Endothelial cell of umbilical vein (primary cell): Measurements from ENCODE around the gene HOXD3. TPM values are rescaled to one million over a fixed set of nuclear protein-coding genes. Genes with fewer than 3 reads are reported as not detected.

Source experiments
- BruUV-seq: library from RNA; stranded (reverse); fragments of 400-500 nt; replicated peaks from 2 replicates; lab custom pipeline; 2021; lab: Mats Ljungman, UMichigan
- CTCF ChIA-PET: fragments of 300-600, 350-600 bp; sonication (Branson Sonifier 250); formaldehyde crosslinking; loops from one replicate; lab custom pipeline; 2021; ENCODE audit warnings: antibody characterized with exemption, inconsistent platforms; lab: Charles Lee
- POLR2A ChIA-PET: fragments of 300-600, 350-600 bp; sonication (Branson Sonifier 250); formaldehyde crosslinking; loops from one replicate; lab custom pipeline; 2021; ENCODE audit warnings: antibody characterized with exemption, inconsistent platforms; lab: Charles Lee
- DNase-seq: peaks from one replicate; pipeline ENCODE4 v3.0.0-alpha.2; 2011; ENCODE audit warnings: low read depth, low spot score
- FAIRE-seq: peaks from 2 replicates; lab custom pipeline; 2011; peaks lifted over from hg19 to GRCh38; lab: Jason Lieb, UNC
- H2AFZ ChIP-seq: 2 replicates; pipeline ENCODE4 v1.6.0; 2012; ENCODE audit warnings: low read depth, low read length, control low read depth, inconsistent platforms
- H3K27ac ChIP-seq: 2 replicates; pipeline ENCODE4 v1.5.1; 2011; ENCODE audit warnings: low read depth, mild to moderate bottlenecking, control low read depth, low read length, moderate library complexity; ENCODE audit not compliant: insufficient read depth
- H3K27me3 ChIP-seq, 2 experiments: 2 replicates each; pipeline versions ENCODE4 v1.6.0 to v1.6.1; 2011; ENCODE audit warnings: low read length in 2 of 2, mixed read lengths in 1 of 2; ENCODE audit not compliant: control insufficient read depth in 2 of 2, insufficient read depth in 2 of 2
- H3K36me3 ChIP-seq, 2 experiments: 2 replicates in 1 of 2; 3 replicates in 1 of 2; pipeline ENCODE4 v1.5.1; 2011; ENCODE audit warnings: low read length in 2 of 2, mild to moderate bottlenecking in 1 of 2, moderate library complexity in 1 of 2; ENCODE audit not compliant: control insufficient read depth in 2 of 2, insufficient read depth in 2 of 2; ENCODE audit errors: extremely low read depth in 1 of 2
- H3K4me1 ChIP-seq: 3 replicates; pipeline ENCODE4 v1.5.1; 2011; ENCODE audit warnings: mild to moderate bottlenecking, low read length; ENCODE audit not compliant: control insufficient read depth, insufficient read depth; ENCODE audit errors: extremely low read depth
- H3K4me2 ChIP-seq: 2 replicates; pipeline ENCODE4 v1.6.1; 2011; ENCODE audit warnings: low read length, control low read depth, mixed read lengths; ENCODE audit not compliant: insufficient read depth
- H3K4me3 ChIP-seq, 3 experiments: fragments of 200-600 bp in 1 of 3; sonication (generic), shearing (Covaris generic) in 1 of 3; replicated peaks in 1 of 3; 2 replicates each; pipeline ENCODE4 v1.5.1; 2011 to 2016; ENCODE audit warnings: control low read depth in 3 of 3, low read length in 3 of 3, mild to moderate bottlenecking in 2 of 3, inconsistent platforms in 1 of 3, low read depth in 1 of 3, moderate library complexity in 1 of 3; ENCODE audit not compliant: insufficient read depth in 1 of 3
- H3K79me2 ChIP-seq: 2 replicates; pipeline ENCODE4 v1.6.0; 2012; ENCODE audit warnings: low read length, inconsistent platforms; ENCODE audit not compliant: control insufficient read depth, insufficient read depth
- H3K9ac ChIP-seq: replicated peaks from 2 replicates; pipeline ENCODE3; 2011; ENCODE audit warnings: low read length, control low read depth; ENCODE audit not compliant: insufficient read depth; ENCODE audit errors: extremely low read depth
- H3K9me1 ChIP-seq: replicated peaks from 3 replicates; pipeline ENCODE4 v1.6.0; 2011; ENCODE audit warnings: mild to moderate bottlenecking, low read length; ENCODE audit not compliant: control insufficient read depth, insufficient read depth; ENCODE audit errors: extremely low read depth
- H3K9me3 ChIP-seq: replicated peaks from 2 replicates; pipeline ENCODE4 v1.5.1; 2012; ENCODE audit warnings: low read length, inconsistent platforms; ENCODE audit not compliant: control insufficient read depth, insufficient read depth
- H4K20me1 ChIP-seq: replicated peaks from 2 replicates; pipeline ENCODE3; 2011; ENCODE audit warnings: mild to moderate bottlenecking, low read length; ENCODE audit not compliant: control insufficient read depth, insufficient read depth; ENCODE audit errors: extremely low read depth
- CTCF ChIP-seq, 2 donors: IDR thresholded peaks; 1 replicate in 1 of 2; 2 replicates in 1 of 2; pipeline ENCODE4 v1.5.1; 2011; ENCODE audit warnings: low read length in 2 of 2, mild to moderate bottlenecking in 2 of 2, moderate library complexity in 2 of 2, control low read depth in 1 of 2, inconsistent platforms in 1 of 2, low read depth in 1 of 2; ENCODE audit not compliant: insufficient read depth in 1 of 2; ENCODE audit errors: extremely low read depth in 1 of 2
- EZH2 ChIP-seq: IDR thresholded peaks from 2 replicates; pipeline ENCODE4 v1.6.1; 2012; ENCODE audit warnings: borderline replicate concordance, low read depth, mild to moderate bottlenecking, moderate library complexity, low read length, inconsistent platforms; ENCODE audit not compliant: severe bottlenecking
- FOS ChIP-seq: IDR thresholded peaks from 2 replicates; pipeline ENCODE4 v1.6.1; 2011; ENCODE audit warnings: mild to moderate bottlenecking, low read length, moderate library complexity, borderline replicate concordance; ENCODE audit not compliant: insufficient read depth
- GATA2 ChIP-seq: IDR thresholded peaks from 2 replicates; pipeline ENCODE4 v1.7.0; 2011; ENCODE audit warnings: low read depth, mild to moderate bottlenecking, moderate library complexity, mixed read lengths, low read length; ENCODE audit not compliant: insufficient read length, insufficient read depth
- JUN ChIP-seq: IDR thresholded peaks from 2 replicates; pipeline ENCODE4 v1.6.1; 2011; ENCODE audit warnings: borderline replicate concordance, low read depth; ENCODE audit not compliant: insufficient read length, insufficient read depth
- MAX ChIP-seq: IDR thresholded peaks from 2 replicates; pipeline ENCODE4 v1.6.1; 2011; ENCODE audit not compliant: insufficient read depth, insufficient read length
- MYC ChIP-seq: IDR thresholded peaks from one replicate; pipeline ENCODE4 v1.6.1; 2011; ENCODE audit warnings: mild to moderate bottlenecking, low read depth, low read length
- POLR2A ChIP-seq: IDR thresholded peaks from 2 replicates; pipeline ENCODE4 v1.6.1; 2012; ENCODE audit warnings: low read depth, mild to moderate bottlenecking, control low read depth, low read length
- POLR2AphosphoS5 ChIP-seq: IDR thresholded peaks from 2 replicates; pipeline ENCODE4 v1.6.1; 2012; ENCODE audit warnings: low read depth, mild to moderate bottlenecking, control low read depth, low read length, moderate library complexity; ENCODE audit not compliant: insufficient read depth
- dilution Hi-C: fragments of 300-500 bp; cut with MboI; formaldehyde crosslinking; loops from one replicate; pipeline ENCODE4 v1.15.0; 2019; ENCODE audit warnings: low sequenced_read_pairs; ENCODE audit not compliant: extremely low pct_ligation_motif_present
- intact Hi-C: fragments of 100-400 bp; cut with micrococcal nuclease; formaldehyde crosslinking; loops from one replicate; pipeline ENCODE4 v1.10.0; 2022
- polyA plus RNA-seq, 4 experiments: library from polyadenylated mRNA; depleted of rRNA in 3 of 4; stranded (reverse) in 3 of 4; unstranded in 1 of 4; fragments of >200 nt; gene quantifications; 2 replicates each; pipeline versions ENCODE4 v1.2.1 to v1.2.3, GENCODE V29; 2011 to 2012; ENCODE audit warnings: missing spikeins in 1 of 4
- total RNA-seq: library from RNA; stranded (reverse); gene quantifications from 2 replicates; pipeline ENCODE4 v1.2.3, GENCODE V29; 2021

The HOXD3 gene
- total and polyA plus RNA-seq, 2 donors (not counting 3 experiments of a cell fraction or from before 2014, with no cell fraction given), result 2.9 to 20.9 TPM

GRCh38 chr2:176199902-176200301, 42.8 kb downstream of the HOXD3 start:
- no TSS peak for BruUV-seq
- Histone ChIP-seq H3K36me3 (no peaks in the 10 kb centered on the region), H3K4me2 (no peak overlapping the region), H3K4me1 (no peaks in the 10 kb centered on the region), H3K4me3 (no peak overlapping the region), H4K20me1 (no peaks in the 10 kb centered on the region), H3K79me2 (no peaks in the 10 kb centered on the region), H3K27ac (no peak overlapping the region), H3K9me1 (no peaks in the 10 kb centered on the region), H2AFZ (no peak overlapping the region), H3K9me3 (no peaks in the 10 kb centered on the region), H3K27me3 (no peaks in the 10 kb centered on the region), H3K9ac (no peak overlapping the region)
- TF ChIP-seq FOS (no peak), MAX (no peak), CTCF (IDR thresholded peaks at IDR 0.05; ENCODE audit: extremely low read depth in 1 of 2, insufficient read depth in 1 of 2, low read depth in 1 of 2, low read length in 2 of 2) (no peak), GATA2 (no peak), MYC (no peak), EZH2 (no peak), POLR2A (no peak), POLR2AphosphoS5 (no peak), JUN (no peak)
- intact Hi-C loops (no loop called here), dilution Hi-C loops (no loop called here)
- ChIA-PET CTCF (interaction anchor here (0.8 to 1.5 kb wide), 4 partner anchors 10 to 255 kb away, joined by 3 to 8 read pairs (median 3); no protein-coding TSS in a partner anchor), POLR2A (interaction anchor here (0.6 kb wide), 1 partner anchor 285 kb away, joined by 5 read pairs; no protein-coding TSS in a partner anchor)
- no peak for DNase-seq
- no peak for FAIRE-seq
